Thoracic aorta (tissue), 2 donors: ENCODE results near the gene AKAP6. TPM values are rescaled to one million over a fixed set of nuclear protein-coding genes. Genes with fewer than 3 reads are reported as not detected.

Experiments used
- ATAC-seq: fragments of 150-250 bp; one replicate; pipeline ENCODE4 v1.8.0; 2017; ENCODE audit warnings: low read depth; ENCODE audit not compliant: insufficient number of reproducible peaks, low FRiP score
- DNase-seq: peaks from one replicate; pipeline ENCODE4 v3.0.0-alpha.2; 2020; ENCODE audit warnings: low spot score
- H3K27ac ChIP-seq, 2 donors: fragments of 200-600 bp; sonication (generic); 1 replicate in 1 of 2; 2 replicates in 1 of 2; pipeline ENCODE4 v1.5.1; 2016; ENCODE audit warnings: mild to moderate bottlenecking in 2 of 2, moderate library complexity in 2 of 2
- H3K27me3 ChIP-seq: fragments of 200-600 bp; sonication (generic); replicated peaks from 2 replicates; pipeline ENCODE4 v1.6.0; 2016; ENCODE audit warnings: mild to moderate bottlenecking; ENCODE audit not compliant: insufficient read depth
- H3K36me3 ChIP-seq: fragments of 200-600 bp; sonication (generic); one replicate; pipeline ENCODE4 v1.5.1; 2016
- H3K4me1 ChIP-seq, 2 donors: fragments of 200-600 bp; sonication (generic); 1 replicate in 1 of 2; 2 replicates in 1 of 2; pipeline versions ENCODE4 v1.5.1 to v1.6.0; 2016; ENCODE audit warnings: low read depth in 2 of 2, mild to moderate bottlenecking in 1 of 2; ENCODE audit not compliant: control insufficient read depth in 1 of 2
- H3K4me3 ChIP-seq: fragments of 200-600 bp; sonication (generic); 2 replicates; pipeline ENCODE4 v1.5.1; 2016; ENCODE audit warnings: mild to moderate bottlenecking
- H3K9me3 ChIP-seq: fragments of 200-600 bp; sonication (generic); 2 replicates; pipeline ENCODE4 v1.5.1; 2016
- total RNA-seq, 2 donors: library from RNA; depleted of rRNA; stranded (reverse); fragments of >200 nt; gene quantifications; one replicate each; pipeline versions ENCODE4 v1.1.0 to v1.2.3, GENCODE V29; 2016
- TF ChIP-seq, protein P1 (sequence below): fragments of 200-600 bp; sonication (generic); IDR thresholded peaks from one replicate; pipeline ENCODE4 v1.5.1; 2019; ENCODE audit warnings: antibody characterized with exemption

Gene AKAP6
- total RNA-seq, 2 donors from 2014 or later: 78.9 to 104 TPM

DNA sequence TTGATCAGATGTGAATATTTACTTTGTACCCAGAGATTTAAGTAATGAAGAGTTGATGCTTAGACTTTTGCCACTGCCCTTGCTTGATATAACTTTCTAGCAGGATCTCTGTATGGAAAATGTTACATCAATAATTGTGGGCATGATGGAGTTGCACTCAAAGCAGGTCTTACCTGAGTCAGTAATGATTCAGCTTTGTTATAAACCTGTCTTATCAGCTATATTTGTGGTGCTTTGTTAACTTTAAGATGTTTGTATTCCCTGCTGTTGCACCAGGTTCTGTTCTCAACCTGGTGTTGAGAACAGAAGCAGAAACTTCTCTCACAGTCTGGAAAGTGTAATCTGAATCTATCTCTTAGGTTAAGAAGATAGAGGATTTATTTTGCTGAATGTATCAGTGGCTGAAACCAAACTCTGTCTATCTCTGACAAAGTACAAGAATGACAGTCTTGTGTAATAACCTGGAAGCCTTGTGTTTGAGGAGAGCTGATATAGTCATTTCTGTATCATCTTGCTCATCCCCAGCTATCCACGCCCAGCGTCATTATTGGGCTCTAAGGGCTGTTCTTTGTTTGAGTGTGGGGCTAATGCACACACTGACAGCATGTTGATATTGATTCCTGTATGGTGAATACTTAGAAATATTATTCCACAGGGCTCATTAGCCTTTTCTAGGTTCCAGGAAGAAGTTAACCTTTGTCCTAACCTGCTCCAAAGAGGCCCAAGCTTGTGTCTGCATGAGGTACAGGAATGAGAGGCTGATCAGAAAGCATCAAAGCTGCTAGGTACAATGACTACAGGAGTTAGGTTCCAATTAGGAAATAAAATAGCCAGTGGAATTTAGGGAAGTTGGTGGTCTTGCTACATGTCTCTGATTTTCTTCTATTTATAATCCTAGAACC, 3.6 kb downstream of the AKAP6 start:
- H3K36me3 ChIP-seq: no peaks in the 10 kb centered on the region
- no peaks in the 10 kb centered on the region for H3K4me1 ChIP-seq
- DNase-seq (no peak), ATAC-seq (no peak)
- H3K27ac ChIP-seq: no peak overlapping the region
- no peak overlapping the region for H3K4me3 ChIP-seq
- TF ChIP-seq, protein P1, sequence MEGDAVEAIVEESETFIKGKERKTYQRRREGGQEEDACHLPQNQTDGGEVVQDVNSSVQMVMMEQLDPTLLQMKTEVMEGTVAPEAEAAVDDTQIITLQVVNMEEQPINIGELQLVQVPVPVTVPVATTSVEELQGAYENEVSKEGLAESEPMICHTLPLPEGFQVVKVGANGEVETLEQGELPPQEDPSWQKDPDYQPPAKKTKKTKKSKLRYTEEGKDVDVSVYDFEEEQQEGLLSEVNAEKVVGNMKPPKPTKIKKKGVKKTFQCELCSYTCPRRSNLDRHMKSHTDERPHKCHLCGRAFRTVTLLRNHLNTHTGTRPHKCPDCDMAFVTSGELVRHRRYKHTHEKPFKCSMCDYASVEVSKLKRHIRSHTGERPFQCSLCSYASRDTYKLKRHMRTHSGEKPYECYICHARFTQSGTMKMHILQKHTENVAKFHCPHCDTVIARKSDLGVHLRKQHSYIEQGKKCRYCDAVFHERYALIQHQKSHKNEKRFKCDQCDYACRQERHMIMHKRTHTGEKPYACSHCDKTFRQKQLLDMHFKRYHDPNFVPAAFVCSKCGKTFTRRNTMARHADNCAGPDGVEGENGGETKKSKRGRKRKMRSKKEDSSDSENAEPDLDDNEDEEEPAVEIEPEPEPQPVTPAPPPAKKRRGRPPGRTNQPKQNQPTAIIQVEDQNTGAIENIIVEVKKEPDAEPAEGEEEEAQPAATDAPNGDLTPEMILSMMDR: no peak
- H3K27me3 ChIP-seq: no peaks in the 10 kb centered on the region
- no peaks in the 10 kb centered on the region for H3K9me3 ChIP-seq

DNA sequence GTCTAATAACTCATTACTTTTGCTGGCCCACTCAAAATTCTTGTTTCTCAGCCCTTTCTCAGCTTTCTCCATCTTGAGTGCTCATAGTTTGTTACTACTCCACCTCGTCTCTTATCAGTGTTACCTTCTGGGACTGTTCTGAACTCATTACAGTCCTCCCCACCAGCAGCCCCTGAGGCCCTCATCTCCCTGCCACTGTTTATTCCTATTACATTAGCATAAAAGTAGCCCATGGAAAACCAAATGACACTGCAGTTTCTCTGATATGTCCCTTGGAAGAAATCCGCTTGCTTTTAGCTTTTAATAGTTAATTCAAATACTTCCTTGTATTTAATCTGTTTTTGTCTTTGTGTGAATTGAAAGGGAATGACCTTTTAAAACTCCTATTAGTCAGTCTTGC, 7.6 kb downstream of the AKAP6 start:
- no peak for ATAC-seq
- Histone ChIP-seq H3K4me3 (no peak overlapping the region), H3K27ac (no peak overlapping the region), H3K4me1 (no peaks in the 10 kb centered on the region), H3K27me3 (no peaks in the 10 kb centered on the region), H3K36me3 (no peaks in the 10 kb centered on the region), H3K9me3 (no peaks in the 10 kb centered on the region)
- DNase-seq: no peak
- TF ChIP-seq, protein P1: no peak

DNA sequence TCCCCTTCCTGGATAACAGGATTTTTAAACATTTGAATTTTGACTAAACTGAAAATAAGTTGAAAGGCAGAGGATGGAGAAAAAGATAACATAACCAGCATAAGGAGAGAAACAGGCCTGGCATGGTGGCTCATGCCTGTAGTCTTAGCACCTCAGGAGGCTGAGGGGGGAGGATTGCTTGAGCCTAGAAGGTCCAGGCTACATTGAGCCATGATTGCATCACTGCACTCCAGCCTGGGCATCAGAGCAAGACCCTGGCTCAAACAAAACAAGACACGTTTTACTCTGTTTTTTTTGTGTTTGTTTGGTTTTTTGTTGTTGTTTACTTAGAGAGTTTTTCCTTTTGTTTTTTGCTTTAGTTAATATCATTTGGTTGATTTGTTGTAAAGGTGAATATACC, 8.7 kb downstream of the AKAP6 start:
- TF ChIP-seq, protein P1: no peak
- H3K4me3 ChIP-seq: no peak overlapping the region
- ATAC-seq: no peak

DNA sequence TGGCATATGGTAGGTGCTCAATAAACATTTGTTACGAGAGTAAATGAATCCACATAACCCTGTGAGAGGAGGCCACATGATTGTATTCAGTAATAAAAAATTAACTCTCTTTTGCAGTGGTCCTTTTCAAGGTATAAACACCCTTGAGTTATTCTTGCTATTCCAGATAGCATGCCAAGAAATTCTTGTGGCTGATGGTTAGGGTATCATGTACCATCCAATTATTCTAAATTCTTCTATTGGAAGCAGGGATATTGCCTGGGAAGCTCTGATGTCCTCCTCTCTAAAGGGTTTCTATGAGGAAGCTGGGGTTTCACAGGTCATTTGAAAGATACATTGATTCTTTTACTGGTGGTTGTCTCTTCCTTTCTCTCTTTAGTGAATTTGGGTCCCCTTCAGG, 10.1 kb downstream of the AKAP6 start:
- ATAC-seq (no peak), DNase-seq (no peak)
- no peaks in the 10 kb centered on the region for H3K36me3 ChIP-seq
- H3K9me3 ChIP-seq: no peaks in the 10 kb centered on the region
- no peaks in the 10 kb centered on the region for H3K27me3 ChIP-seq
- H3K4me1 ChIP-seq: no peaks in the 10 kb centered on the region
- H3K27ac ChIP-seq: no peak overlapping the region
- TF ChIP-seq, protein P1: no peak
- no peak overlapping the region for H3K4me3 ChIP-seq

More for the DNA sequence above, 8.7 kb downstream of the AKAP6 start:
- DNase-seq: no peak
- no peaks in the 10 kb centered on the region for H3K4me1 ChIP-seq
- no peak overlapping the region for H3K27ac ChIP-seq
- H3K36me3 ChIP-seq: no peaks in the 10 kb centered on the region
- H3K9me3 ChIP-seq: no peaks in the 10 kb centered on the region
- no peaks in the 10 kb centered on the region for H3K27me3 ChIP-seq

DNA sequence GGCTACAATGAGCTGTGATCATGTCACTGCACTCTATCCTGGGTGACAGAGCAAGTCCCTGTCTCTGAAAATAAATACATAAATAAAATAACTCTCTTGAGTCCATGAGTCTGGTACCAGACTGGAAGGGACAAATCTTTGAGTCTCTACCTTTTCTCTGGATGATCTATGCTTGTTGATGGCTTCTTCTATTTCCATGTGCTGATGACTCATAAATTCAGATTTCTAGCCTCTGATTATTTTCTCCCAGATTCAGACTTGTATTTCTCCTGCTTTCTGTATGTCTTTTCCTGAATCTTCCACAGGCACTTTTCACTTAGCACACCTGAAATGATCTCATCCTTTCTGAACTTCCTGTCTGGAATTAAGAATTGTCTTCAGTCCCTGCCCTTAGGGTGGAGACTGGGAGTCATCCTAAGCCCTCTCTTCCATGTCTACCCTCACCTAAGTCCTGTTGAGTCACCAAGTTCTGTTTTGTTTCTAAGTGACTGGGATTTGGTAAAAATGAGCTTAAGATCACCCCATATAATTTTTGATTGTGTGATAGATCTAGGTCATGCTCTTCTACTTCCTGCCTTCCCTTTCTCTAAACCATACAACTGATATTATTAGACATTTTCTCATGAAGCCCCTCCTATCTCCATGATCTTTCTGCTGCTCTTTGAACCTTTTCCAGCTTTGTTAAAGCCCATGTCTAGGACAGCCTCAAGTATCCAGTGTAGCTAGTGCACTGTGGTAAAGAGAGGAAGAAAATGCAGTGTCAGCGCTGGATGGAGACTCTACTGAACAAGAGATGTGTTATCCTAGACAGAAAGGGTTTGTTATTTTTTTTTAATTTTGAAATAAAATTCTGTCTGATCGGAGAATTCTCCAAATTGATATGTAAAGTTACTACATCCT, 13.1 kb downstream of the AKAP6 start:
- TF ChIP-seq, protein P1: no peak
- Histone ChIP-seq H3K9me3 (no peaks in the 10 kb centered on the region), H3K4me3 (no peak overlapping the region), H3K27me3 (no peaks in the 10 kb centered on the region), H3K27ac (no peak overlapping the region), H3K4me1 (no peaks in the 10 kb centered on the region), H3K36me3 (no peaks in the 10 kb centered on the region)
- DNase-seq (no peak), ATAC-seq (no peak)
